HUES64 (cell line): ENCODE data around the gene TP53TG5.

Experiments used
- H3K27ac ChIP-seq: 2 replicates; pipeline ENCODE4 v1.7.0; 2013; ENCODE audit warnings: low read depth, low read length, inconsistent platforms
- H3K27me3 ChIP-seq: 2 replicates; pipeline ENCODE4 v1.6.1; 2013; ENCODE audit warnings: mild to moderate bottlenecking, low read length; ENCODE audit not compliant: insufficient read depth
- H3K36me3 ChIP-seq: 2 replicates; pipeline ENCODE4 v1.6.1; 2013; ENCODE audit warnings: mild to moderate bottlenecking, low read length; ENCODE audit not compliant: insufficient read depth
- H3K4me1 ChIP-seq: 2 replicates; pipeline ENCODE4 v1.6.1; 2013; ENCODE audit warnings: mild to moderate bottlenecking, low read length, moderate library complexity; ENCODE audit not compliant: insufficient read depth
- H3K4me3 ChIP-seq: 2 replicates; pipeline ENCODE4 v1.5.1; 2013; ENCODE audit warnings: mild to moderate bottlenecking, low read length, moderate library complexity
- H3K9ac ChIP-seq: 2 replicates; pipeline ENCODE4 v1.6.1; 2013; ENCODE audit warnings: mild to moderate bottlenecking, low read depth, low read length
- H3K9me3 ChIP-seq: 2 replicates; pipeline ENCODE4 v1.6.1; 2013; ENCODE audit warnings: low read depth, low read length; ENCODE audit not compliant: insufficient read depth
- WGBS: fragments of 150-250, 120-280 bp; methylation state at CpG from one replicate; pipeline ENCODE4 v1.1.7; 2013; ENCODE audit warnings: missing lambda C conversion rate; 5-methylcytosine and 5-hydroxymethylcytosine counted together

The TP53TG5 gene

DNA sequence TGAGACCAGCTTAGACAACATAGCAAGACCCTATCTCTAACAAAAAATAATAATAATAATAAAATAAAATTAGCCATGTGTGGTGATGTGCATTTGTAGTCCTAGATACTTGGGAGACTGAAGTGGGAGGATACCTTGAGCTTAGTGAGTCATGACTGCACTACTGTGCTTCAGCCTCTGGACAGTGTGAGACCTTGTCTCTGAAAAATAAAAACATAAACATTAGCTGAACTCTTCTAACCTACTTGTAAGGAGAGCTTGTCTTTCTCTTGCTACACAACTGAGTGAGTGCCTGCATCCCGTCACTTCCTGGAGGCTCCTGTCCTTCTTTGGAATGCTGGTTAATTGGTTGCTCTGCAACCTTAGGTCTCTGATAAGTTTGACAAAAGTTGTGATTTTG lies 24.8 kb upstream of the TP53TG5 start:
- H3K9ac ChIP-seq, result no peak overlapping the region
- no peak overlapping the region for H3K4me3 ChIP-seq
- 90% methylated on average over 1 of the region's 1 CpG for WGBS
- H3K36me3 ChIP-seq, result no peaks in the 10 kb centered on the region
- H3K27me3 ChIP-seq, result peaks cover 41% of the 10 kb centered on the region
- H3K9me3 ChIP-seq, result peaks cover 24% of the 10 kb centered on the region
- peaks cover 9% of the 10 kb centered on the region for H3K4me1 ChIP-seq
- H3K27ac ChIP-seq, result no peak overlapping the region

DNA sequence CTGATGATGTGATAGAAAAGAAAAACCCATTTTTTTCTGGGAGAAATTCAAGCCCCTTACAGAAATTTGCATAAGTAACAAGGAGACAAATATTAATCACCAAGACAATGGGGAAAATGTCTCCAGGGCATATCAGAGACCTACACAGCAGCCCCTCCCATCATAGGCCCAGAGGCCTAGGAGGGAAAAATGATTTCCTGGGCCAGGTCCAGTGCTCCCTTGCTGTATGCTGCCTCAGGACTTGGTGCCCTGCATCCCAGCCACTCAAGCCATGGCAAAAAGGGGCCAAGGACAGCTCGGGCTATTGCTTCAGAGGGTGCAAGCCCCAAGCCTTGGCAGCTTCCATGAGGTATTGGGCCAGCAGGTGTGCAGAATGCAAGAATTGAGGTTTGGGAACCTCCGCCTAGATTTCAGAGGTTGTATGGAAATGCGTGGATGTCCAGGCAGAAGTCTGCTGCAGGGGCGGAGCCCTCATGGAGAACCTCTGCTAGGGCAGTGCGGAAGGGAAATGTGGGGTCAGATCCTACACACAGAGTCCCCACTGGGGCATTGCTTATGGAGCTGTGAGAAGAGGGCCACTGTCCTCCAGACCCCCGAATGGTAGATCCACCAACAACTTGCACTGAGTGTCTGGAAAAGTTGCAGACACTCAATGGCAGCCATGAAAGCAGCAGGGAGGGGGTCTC lies 22.4 kb upstream of the TP53TG5 start:
- Histone ChIP-seq H3K36me3 (no peaks in the 10 kb centered on the region), H3K27ac (no peak overlapping the region), H3K4me3 (no peak overlapping the region), H3K4me1 (peaks cover 2% of the 10 kb centered on the region; the same call in 1 of the 2 replicates), H3K27me3 (peaks cover 19% of the 10 kb centered on the region), H3K9me3 (peaks cover 27% of the 10 kb centered on the region), H3K9ac (no peak overlapping the region)
- 87% methylated on average over 6 of the region's 6 CpGs for WGBS

DNA sequence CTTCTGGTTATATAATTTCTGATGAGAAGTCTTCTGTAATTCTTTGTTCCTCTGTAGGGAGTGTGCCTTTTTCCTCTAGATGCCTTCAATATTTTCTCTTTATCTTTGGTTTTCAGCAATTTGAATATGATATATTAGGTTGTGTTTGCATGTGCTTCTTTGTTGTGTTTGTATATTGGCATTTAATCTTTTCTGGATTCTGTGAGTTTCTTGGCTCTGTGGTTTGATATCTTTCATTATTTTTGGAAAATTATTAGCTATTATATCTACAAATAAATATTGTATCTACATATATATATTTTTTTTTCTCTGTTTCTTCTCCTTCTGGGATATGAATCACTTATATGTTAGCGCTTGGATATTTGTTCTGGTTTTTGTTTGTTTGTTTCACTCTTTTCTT lies 20.9 kb upstream of the TP53TG5 start:
- Histone ChIP-seq H3K4me1 (no peaks in the 10 kb centered on the region), H3K9me3 (peaks cover 27% of the 10 kb centered on the region), H3K9ac (no peak overlapping the region), H3K27ac (no peak overlapping the region), H3K27me3 (peaks cover 6% of the 10 kb centered on the region; the same call in 1 of the 2 replicates), H3K4me3 (no peak overlapping the region), H3K36me3 (no peaks in the 10 kb centered on the region)
- WGBS, result no CpG with 5 or more reads among the region's 1 CpG

GRCh38 chr20:45395114-45395415 lies 16.9 kb upstream of the TP53TG5 start:
- no peaks in the 10 kb centered on the region for H3K36me3 ChIP-seq
- no peaks in the 10 kb centered on the region for H3K4me1 ChIP-seq
- no peaks in the 10 kb centered on the region for H3K27me3 ChIP-seq
- H3K27ac ChIP-seq, result no peak overlapping the region
- H3K9ac ChIP-seq, result no peak overlapping the region
- H3K9me3 ChIP-seq, result peaks cover 10% of the 10 kb centered on the region; the same call in 1 of the 2 replicates
- no peak overlapping the region for H3K4me3 ChIP-seq
- 91% methylated on average over 7 of the region's 7 CpGs for WGBS

DNA sequence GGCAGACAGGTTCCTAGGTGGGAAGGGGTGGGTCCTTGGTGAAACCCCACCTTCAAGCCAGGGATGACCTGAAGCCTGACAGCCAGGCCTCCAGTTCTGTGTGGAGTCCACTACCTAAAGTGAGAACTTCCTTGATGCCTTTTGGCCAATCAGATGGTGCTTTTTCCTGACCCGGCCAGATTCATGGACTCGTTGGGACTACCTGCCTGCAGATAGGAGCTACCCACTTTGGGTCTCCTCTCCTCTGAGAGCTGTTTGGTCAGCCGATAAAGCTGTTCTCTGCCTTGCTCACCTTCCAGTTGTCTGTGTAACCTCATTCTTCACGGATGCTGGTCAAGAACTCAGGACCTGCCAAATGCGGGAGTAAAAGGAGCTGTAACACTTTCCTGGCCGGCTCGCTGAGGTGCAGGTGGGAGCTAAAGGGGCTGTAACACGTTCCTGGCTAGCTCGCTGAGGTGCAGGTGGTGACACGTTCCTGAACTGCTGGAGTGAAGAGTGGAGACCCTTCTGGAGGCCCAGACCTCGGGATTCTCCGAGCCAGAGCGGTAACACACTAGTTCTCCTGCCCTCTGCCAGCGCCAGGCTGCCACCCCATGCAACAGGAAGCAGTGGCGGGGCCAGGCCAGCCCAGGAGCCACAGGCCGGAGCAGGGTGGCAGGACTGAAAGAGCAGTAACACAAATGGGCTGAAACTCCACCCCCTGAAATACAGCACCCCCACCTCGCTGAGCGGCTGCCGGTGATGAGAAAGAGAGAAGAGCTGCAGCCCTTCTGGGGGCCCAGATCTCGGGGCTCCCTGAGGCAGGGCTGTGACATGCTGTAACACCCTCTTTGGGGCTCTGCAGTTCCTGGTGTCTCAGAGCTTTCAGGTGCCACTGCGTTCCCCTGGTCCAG lies 16.3 kb upstream of the TP53TG5 start:
- Histone ChIP-seq H3K9ac (no peak overlapping the region), H3K9me3 (peaks cover 4% of the 10 kb centered on the region; the same call in 1 of the 2 replicates), H3K36me3 (no peaks in the 10 kb centered on the region), H3K4me1 (no peaks in the 10 kb centered on the region), H3K4me3 (no peak overlapping the region), H3K27ac (no peak overlapping the region), H3K27me3 (no peaks in the 10 kb centered on the region)
- WGBS, result 89% methylated on average over 21 of the region's 21 CpGs

DNA sequence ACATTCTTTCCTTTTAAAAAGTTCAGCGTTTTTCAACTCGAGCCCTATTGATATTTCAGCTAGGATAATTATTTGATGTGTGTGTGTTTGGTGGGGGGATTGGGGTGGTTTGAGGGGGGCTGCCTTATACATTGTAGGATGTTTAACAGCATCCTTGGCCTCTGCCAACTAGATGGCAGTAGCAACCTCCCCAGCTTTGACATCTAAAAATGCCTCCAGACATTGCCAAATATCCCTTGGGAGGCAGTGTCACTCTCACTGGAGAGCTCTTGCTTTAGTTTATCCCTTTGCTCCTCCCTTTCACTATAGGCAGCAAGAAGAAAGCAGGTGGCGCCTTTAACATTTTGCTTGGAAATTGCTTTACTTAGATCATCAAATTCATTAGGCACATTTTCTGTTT lies 14.6 kb upstream of the TP53TG5 start:
- Histone ChIP-seq H3K4me3 (no peak overlapping the region), H3K27me3 (no peaks in the 10 kb centered on the region), H3K9ac (no peak overlapping the region), H3K36me3 (no peaks in the 10 kb centered on the region), H3K27ac (no peak overlapping the region), H3K9me3 (peaks cover 2% of the 10 kb centered on the region; the same call in 1 of the 2 replicates), H3K4me1 (no peaks in the 10 kb centered on the region)
- WGBS, result 89% methylated on average over 3 of the region's 3 CpGs

- no peaks in the 10 kb centered on the region for H3K9me3 ChIP-seq
- no peaks in the 10 kb centered on the region for H3K4me1 ChIP-seq
- H3K9ac ChIP-seq, result no peak overlapping the region
- H3K27ac ChIP-seq, result no peak overlapping the region
- WGBS, result 86% methylated on average over 2 of the region's 2 CpGs
- H3K27me3 ChIP-seq, result no peaks in the 10 kb centered on the region
- H3K36me3 ChIP-seq, result no peaks in the 10 kb centered on the region
- H3K4me3 ChIP-seq, result no peak overlapping the region
Measured at GRCh38 chr20:45391559-45391958, 13.4 kb upstream of the TP53TG5 start.

DNA sequence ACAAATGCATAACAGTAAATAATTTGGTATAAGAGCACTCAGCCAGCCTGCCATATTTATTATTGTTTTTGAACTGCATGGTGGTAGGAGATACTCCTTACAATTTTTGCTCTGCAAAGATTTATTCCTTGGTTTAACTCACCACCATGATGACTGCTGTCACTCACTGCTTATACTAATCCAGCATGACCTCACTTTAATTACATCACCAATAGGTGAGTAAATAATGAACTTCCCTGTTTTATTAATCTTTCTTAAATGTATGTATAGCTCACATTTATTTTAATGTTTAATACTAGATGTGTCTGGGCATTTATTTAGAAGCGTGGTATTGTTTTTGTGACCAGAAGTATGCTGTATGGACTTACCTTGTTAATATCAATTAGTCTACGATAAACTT lies 12.8 kb upstream of the TP53TG5 start:
- no peak overlapping the region for H3K9ac ChIP-seq
- WGBS, result 100% methylated on average over 1 of the region's 2 CpGs
- H3K4me3 ChIP-seq, result no peak overlapping the region

DNA sequence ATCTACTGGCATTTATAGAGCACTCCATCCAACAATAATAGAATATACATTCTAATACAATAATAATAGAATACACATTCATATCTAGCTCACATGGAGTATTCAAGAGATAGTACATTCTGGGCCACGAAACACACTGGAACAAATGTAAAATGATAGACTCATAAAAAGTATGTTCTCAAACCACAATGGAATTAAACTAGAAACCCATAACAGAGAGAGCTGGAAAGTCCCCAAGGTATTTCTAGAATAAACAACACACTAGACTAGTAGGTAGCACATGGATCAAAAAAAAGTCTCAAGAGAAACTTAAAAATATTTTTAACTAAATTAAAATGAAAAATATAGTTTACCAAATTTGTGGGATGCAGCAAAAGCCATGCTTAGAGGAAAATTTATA lies 9.1 kb upstream of the TP53TG5 start:
- no peak overlapping the region for H3K9ac ChIP-seq
- no peaks in the 10 kb centered on the region for H3K9me3 ChIP-seq
- no peaks in the 10 kb centered on the region for H3K36me3 ChIP-seq
- no peak overlapping the region for H3K4me3 ChIP-seq
- H3K27me3 ChIP-seq, result no peaks in the 10 kb centered on the region
- no peak overlapping the region for H3K27ac ChIP-seq
- 88% methylated on average over 1 of the region's 1 CpG for WGBS
- H3K4me1 ChIP-seq, result no peaks in the 10 kb centered on the region

More for the DNA sequence above, 12.8 kb upstream of the TP53TG5 start:
- no peaks in the 10 kb centered on the region for H3K27me3 ChIP-seq
- H3K27ac ChIP-seq, result no peak overlapping the region
- H3K9me3 ChIP-seq, result no peaks in the 10 kb centered on the region
- no peaks in the 10 kb centered on the region for H3K36me3 ChIP-seq
- H3K4me1 ChIP-seq, result no peaks in the 10 kb centered on the region

DNA sequence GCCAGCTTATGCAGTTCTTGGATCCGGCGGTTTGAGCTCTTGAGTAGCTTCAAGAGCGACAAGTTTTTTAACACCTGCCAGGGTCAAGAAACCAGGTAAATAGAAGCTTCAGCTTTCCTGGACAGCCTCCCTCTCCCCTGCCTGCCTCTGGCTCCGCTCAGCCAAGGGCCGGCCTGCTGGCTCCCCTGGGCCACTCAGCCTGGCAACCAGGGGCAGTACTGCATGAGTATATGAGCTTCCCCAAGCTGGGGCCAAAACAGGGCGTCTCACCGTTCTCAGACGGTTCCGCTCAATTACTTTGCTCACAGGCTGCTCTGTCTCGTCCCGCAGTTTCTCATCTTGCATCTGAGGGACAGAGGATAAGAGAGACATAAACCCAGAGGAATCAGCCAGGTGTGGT lies 856 bp downstream of the TP53TG5 start:
- Histone ChIP-seq H3K27me3 (peaks cover 6% of the 10 kb centered on the region), H3K36me3 (no peaks in the 10 kb centered on the region), H3K9ac (no peak overlapping the region), H3K4me3 (no peak overlapping the region), H3K9me3 (no peaks in the 10 kb centered on the region), H3K27ac (no peak overlapping the region), H3K4me1 (peaks cover 12% of the 10 kb centered on the region; the same call in 1 of the 2 replicates)
- WGBS, result 88% methylated on average over 11 of the region's 11 CpGs

DNA sequence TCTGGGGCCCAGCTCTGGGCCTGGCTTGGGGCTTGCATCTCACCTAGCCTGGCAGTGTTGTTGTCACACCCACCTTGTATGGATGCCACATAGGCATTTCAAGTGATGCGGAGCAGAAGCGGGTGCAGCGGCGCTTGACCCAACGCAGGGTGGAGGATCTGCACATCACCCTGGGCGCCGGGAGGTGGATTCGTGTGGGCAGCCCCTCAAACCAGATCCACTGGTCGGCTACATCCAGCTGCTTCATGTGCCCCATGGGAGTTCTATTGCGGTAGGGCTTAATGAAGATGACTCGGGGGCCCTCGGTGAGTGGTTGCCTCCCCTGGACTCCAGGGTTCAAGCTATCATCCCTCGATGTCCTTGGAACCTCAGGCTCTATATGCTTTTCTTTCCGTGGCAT lies 3.2 kb downstream of the TP53TG5 start:
- H3K27ac ChIP-seq, result no peak overlapping the region
- H3K36me3 ChIP-seq, result no peaks in the 10 kb centered on the region
- H3K4me1 ChIP-seq, result peaks cover 7% of the 10 kb centered on the region; the same call in 1 of the 2 replicates
- H3K4me3 ChIP-seq, result no peak overlapping the region
- no peak overlapping the region for H3K9ac ChIP-seq
- H3K27me3 ChIP-seq, result peaks cover 6% of the 10 kb centered on the region
- WGBS, result 96% methylated on average over 14 of the region's 14 CpGs
- no peaks in the 10 kb centered on the region for H3K9me3 ChIP-seq
